ENCODE results near the gene NTF3. TPM values are rescaled to one million over a fixed set of nuclear protein-coding genes. Genes with fewer than 3 reads are reported as not detected.

The NTF3 gene
- not detected in 2 replicates for total RNA-seq

DNA sequence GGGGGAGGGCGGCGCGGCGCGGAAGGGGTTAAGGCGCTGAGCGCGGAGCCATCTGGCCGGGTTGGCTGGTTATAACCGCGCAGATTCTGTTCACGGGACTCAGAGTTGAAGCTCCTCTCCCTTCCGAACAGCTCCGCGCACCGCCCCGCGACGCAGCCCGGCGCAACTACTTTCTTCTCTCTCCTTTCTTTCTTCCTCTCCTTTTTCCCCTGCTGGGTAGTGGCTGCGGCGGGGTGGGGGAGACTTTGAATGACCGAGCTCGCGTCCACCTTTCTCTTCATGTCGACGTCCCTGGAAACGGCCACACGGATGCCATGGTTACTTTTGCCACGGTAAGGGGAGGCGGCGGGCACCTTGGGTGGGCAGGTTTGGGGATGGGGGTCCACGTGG, at the start of gene NTF3:
Gene NTF3 (plus strand): TSS at position 98 of the 390 bp plus-strand sequence. CDS start 217 bp downstream, at position 315.

Measured in cardiac ventricle fibroblast (primary cell).